Stimulated activated CD4-positive, alpha-beta T cell treated with anti-CD3 and anti-CD28 coated beads, TNF-alpha, amount 100 ng/mL, for 48 hours (primary cell): ENCODE data around the gene RCBTB2.
"Not testable (repeated sequence)": the region's sequence is repeated elsewhere in the genome, so short reads cannot be mapped to it uniquely, and the experiment has no call there.

Experiments used
- DNase-seq, 3 donors: peaks; one replicate each; pipeline ENCODE4 v3.0.0-alpha.2; 2020; ENCODE audit warnings: low read depth in 3 of 3

Gene RCBTB2

GRCh38 chr13:48532506-48533499, at the start of gene RCBTB2:
Gene RCBTB2 (minus strand): TSS chr13:48533080. CDS start chr13:48521939, 11,141 bp downstream.
- DNase-seq: peak; percentile 97 to 99 (median 98)

GRCh38 chr13:48582084-48582483, 49.2 kb upstream of the RCBTB2 start:
- DNase-seq: no peak

DNA sequence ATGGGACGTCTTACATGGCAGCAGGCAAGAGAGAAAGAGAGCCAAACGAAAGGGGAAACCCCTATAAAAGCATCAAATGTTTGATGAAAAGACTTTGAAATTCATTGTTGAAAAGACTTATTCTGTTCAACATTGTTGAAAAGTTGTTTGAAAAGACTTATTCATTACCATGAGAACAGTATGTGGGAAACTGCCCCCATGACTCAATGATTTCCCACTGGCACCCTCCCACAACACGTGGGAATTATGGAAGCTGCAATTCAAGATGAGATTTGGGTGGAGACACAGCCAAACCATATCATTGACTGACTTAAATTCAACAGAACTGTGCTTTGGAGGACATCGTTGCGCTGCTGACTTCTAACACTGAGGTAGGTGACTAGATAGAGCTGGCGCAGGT, 48.0 kb upstream of the RCBTB2 start:
- no peak for DNase-seq

DNA sequence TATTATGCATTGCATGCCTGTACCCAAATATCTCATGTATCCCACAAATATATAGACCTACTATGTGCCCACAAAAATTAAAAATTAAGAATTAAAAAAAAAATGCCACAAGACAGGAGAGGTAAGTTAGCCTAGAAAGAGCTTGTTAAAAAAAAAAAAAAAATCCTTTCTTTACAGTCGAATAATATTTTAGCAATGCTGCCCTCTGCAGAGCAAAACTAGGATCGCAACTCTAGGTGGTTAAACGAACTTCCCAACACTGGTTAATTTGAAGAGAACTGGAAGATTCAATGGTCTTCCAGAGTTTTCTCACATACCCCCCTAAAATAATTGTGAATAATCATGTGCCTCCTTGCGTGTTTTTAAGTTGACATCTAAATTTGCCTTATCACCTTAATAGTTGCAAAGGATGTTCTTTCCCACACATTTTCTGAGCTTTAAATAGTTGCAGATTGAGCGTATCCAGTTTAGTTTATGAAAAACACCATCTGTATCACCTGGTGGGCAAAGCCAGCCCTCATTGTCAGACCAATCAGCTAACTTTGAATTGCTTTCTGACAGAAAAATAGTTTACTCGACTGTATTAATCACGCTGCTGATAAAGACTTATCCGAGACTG, 47.4 kb upstream of the RCBTB2 start:
- peak; percentile 13 to 51 (median 29) for DNase-seq

DNA sequence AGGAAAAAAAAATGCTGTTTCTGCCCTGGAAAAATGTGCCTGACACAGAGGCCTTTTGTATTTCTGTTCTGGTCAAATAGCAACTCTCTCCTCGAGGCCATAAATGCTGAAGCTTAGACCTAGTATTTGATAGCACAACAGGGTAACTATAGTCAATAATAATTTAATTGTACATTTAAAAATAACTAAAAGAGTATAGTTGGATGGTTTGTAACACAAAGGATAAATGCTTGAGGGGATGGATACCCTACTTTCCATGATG, 47.0 kb upstream of the RCBTB2 start:
- not testable (repeated sequence) for DNase-seq

- no peak for DNase-seq
Measured at GRCh38 chr13:48579165-48579918, 46.5 kb upstream of the RCBTB2 start.

DNA sequence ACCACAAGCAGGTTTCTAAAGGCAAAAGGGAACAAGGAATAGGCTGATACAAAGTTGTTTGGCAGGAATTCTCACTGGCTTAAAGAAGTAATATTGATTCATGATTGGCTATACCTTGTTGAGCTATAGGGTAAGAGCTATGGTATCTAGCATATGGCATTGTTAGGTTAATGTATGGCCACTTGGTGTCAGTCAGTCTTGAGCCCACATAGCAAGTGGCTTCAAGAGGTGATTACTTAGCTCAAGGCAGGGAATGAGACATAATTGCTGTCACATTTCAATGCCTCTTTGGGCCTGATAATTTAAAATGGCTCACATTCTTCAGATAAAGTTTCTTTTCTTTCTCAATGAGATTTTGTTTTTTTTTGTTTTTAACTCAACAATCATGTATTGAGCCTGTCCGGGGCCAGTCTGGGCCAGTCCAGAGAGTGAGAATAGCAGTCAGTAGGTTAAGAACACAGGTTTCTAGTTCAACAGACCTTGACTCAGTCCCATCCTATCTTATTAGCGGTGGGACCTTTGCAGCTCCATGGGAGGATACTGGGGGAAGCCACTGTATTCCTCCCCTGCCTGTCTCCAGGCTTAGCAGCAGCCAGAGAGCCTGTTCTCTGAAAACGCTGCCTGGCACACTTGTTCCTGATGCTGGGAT, 45.8 kb upstream of the RCBTB2 start:
- DNase-seq: no peak

DNA sequence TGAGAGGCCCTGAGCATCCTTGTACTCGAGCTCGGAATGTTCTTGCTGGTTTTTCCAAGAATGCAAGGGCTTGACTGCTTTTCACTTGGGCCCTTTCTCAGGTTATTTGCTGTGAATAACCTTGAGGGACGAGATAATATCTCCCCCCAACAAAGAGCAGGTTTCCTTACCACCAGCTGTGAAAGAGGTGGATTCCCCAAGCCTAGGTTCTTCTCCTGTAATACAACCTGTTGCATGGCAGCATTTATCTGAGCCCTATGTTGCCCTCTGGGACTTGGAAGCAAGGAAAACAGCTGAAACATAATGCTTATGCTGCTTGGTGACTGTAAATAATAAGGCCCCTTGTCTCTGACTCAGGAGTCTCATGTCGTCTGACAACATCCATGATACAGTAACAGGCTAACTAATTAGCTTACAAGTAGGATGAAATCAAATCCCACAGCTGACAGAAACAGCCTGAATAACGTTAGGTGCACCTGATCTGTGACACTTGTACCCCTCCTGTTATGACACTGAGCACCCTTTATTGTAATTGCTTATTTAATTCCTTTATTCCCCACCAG, 43.6 kb upstream of the RCBTB2 start:
- DNase-seq: no peak

DNA sequence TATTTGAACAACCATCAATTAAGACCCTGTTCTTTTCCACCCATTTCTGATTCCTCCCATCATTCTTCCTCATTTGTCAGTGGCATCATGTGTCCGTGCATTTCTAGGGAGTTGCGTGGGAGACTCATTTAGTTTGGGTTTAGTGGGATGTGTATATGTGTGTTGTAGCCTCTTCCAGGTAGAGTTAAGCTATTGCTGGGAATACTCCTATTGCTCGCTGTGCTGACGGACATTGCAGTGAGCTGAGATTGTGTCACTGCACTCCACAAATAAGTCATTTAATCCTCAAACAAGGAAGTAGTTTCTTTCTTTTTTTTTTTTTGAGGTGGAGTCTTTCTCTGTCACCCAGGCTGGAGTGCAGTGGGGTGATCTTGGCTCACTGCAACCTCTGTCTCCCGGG, 42.2 kb upstream of the RCBTB2 start:
- no peak for DNase-seq

DNA sequence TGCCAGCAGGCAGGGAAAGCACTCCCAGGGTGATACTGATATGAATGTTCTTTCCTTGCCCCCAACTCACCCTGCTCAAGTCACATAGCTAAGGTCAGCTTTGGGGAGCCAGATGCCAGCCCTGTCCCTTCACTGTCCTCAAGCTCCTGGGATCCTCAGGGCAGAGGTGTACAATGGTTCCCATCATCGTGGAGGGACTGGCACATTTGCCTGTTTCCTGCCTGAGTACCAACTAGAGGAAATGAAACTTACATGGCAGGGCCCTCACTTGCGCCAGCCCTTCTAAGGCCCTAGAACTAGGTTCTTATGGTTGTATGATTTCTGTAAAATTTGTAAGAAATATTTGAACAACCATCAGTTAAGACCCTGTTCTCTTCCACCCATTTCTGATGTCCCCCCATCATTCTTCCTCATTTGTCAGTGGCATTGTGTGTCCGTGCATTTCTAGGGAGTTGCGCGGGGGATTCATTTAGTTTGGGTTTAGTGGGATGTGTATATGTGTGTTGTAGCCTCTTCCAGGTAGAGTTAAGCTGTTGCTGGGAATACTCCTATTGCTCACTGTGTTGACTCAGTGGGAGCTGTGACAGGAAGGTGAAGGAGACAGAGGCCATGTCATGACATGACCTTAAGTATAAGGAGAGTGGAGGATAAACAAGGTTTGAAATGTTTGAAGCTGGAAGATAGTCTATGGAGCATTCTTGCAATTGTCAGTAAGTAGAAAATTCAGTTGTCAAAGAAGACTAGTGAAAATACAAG, 41.3 kb upstream of the RCBTB2 start:
- no peak for DNase-seq

DNA sequence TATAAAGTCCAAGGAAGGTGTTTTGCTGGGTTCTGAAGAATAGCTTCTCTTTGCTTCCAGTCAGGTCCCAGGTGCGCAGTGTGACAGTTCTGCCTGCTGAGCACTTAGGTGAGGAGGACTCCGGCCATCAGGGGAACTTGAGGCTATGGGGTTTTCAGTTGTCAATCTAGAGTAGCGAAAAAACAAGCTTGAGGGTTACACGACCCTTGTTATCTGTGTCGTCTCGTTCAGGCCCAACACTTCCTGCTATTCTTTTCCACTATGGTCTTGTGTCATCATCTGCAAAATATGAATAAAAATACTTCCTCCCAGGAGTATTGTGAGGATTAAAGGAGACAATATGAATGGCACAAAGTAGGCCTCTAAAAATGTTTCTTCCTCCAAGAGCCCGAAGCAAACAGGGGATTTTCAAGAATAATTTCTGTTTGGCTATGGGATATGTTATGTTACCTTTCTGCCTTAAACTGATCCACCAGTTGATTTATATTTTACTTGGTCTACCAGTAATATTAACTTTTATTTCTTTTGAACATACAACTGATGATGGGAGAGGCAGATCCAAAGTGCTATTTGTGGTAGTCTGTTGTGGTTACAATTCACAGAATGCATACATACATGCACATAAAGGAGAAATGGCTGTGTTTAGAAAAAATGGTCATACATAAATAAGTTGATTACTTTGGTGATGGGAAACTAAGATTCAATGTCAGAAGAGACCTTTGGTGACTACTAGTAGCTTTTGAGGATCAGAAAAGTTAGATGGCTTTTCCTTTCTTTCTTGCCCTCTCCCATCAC, 40.5 kb upstream of the RCBTB2 start:
- DNase-seq: no peak

- no peak for DNase-seq
Measured at GRCh38 chr13:48571126-48571913, 38.4 kb upstream of the RCBTB2 start.

DNA sequence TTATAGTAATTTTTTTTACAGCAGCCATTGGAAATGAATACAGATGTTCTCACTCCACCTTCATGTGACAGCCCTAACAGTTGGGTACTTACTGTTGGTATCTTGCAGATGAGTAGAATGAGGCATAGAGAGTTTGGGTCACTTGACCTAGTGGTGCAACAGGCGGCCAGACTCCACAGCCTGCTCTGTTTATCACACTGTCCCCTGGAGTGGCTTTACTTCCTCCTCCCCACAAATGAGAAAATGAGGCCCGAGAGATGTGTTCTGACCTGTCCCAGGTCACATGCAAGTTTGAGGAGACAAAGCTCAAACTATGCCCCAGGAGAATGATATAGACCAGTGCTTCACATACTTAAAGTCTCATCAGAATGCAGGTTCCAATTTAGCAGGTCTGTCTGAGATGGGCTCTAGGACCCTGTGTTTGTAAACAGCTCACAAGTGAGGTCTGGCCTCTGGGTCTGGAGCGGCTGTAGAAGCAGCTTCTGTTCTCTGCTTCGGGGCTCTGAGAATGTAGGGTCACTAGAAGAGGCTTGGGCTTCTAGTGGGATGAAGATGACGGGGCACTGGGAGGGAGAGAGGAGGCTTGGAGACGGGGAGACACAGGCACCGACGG, 37.4 kb upstream of the RCBTB2 start:
- no peak for DNase-seq

- DNase-seq: no peak
Measured at GRCh38 chr13:48569104-48569666, 36.3 kb upstream of the RCBTB2 start.

- no peak for DNase-seq
Measured at GRCh38 chr13:48568370-48569103, 35.7 kb upstream of the RCBTB2 start.

DNA sequence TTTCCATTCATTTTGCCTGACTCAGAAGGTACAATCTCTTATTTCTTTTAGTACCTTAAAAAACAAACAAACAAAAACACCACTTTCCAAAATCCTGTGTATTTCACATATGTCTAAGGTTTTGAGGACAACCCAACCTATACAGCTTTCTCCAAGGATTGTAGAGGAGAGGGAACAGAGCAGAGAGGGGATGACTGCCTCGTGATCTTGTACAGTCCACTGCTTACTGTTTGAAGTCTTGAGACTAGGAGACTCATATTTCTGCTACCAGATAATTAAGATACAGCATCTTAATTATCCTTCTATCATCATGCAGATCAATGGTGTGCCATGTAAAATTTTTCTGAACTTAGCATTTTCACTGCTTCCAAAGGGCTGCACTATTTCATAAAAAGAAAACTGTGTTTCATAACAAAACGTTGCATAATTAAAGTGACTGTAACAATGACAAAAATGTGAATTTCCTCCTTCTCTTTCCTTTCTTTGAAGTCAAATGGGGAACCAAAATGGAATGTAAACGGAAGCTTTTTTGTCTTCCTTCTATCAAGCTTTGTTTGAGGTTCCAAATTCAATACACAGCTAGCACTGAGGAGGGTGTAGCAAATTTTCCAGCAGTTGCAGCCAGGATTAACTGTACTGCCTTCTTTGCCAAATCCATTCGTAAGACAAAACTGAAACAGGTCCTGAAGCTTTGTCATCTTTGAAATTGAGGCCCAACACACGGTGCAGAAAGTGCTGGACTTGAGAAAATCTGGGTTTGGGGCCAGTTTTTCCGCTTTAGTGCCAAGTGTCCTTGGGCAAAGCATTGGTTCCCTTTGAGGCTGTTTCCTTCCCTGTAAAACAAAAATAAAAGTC, 34.9 kb upstream of the RCBTB2 start:
- no peak for DNase-seq

- DNase-seq: no peak
Measured at GRCh38 chr13:48564056-48564455, 31.2 kb upstream of the RCBTB2 start.
